ENCODE measurements around the gene ACACB.

Gene ACACB

DNA sequence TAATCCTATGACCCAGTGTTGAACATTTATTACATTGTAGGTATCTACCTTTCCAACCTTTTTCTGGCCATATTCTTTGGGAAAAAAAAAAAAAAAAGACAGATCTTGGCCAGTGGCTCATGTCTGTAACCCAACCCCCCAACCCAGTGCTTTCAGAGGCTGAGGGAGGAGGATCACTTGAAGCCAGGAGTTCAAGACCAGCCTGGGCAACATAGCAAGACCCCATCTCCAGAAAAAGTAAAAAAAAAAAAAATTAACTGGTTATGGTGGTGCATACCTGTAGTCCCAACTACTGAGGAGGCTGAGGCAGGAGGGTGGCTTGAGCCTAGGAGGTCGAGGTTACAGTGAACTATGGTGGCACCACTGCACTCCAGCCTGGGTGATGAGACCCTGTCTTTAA is 58.1 kb downstream of the ACACB start:
- no peak for DNase-seq (ENCODE audit: low read depth)

- no peak for DNase-seq (ENCODE audit: low read depth)
Observed at GRCh38 chr12:109178532-109178931, 62.1 kb downstream of the ACACB start.

DNA sequence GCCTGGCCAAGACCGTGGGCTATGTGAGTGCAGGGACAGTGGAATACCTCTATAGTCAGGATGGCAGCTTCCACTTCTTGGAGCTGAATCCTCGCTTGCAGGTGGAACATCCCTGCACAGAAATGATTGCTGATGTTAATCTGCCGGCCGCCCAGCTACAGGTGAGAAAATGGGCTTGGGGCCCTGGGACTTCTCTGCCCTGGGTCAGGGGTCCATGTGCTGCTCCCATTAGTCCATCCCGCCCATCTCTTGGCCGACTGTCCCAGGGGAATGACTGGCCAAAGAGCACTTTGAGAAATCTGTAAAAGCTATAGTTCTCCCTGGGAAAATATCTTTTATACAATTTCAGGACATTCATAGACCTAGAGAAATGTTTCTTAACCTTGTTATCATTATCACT is 63.5 kb downstream of the ACACB start:
- DNase-seq (ENCODE audit: low read depth): no peak

DNA sequence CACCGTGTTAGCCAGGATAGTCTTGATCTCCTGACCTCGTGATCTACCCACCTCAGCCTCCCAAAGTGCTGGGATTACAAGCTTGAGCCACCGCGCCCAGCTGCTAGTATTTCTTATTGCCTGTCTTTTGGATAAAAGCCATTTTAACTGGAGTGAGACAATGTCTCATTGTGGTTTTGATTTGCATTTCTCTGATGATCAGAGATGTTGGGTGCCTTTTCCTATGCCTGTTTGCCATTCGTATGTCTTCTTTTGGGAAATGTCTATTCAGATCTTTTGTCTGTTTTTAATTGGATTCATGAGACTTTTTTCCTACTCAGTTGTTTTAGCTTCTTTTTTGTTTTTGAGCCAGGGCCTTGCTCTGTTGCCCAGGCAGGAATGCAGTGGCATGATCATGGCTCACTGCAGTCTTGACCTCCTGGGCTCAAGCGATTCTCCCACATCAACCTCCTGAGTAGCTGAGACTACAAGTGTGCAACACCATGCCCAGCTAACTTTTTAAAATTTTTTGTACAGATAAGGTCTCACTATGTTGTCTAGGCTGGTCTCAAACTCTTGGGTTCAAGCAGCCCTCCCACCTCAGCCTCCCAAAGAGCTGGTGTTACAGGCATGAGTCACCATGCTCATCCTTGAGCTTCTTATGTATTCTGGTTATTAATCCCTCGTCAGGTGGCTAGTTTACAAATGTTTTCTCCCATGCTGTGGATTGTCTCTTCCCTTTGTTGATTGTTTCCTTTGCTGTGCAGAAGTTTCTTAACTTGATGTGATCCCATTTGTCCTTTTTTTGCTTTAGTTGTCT is 65.9 kb downstream of the ACACB start:
- DNase-seq (ENCODE audit: low read depth): no peak

GRCh38 chr12:109185441-109185840 is 69.1 kb downstream of the ACACB start:
- DNase-seq (ENCODE audit: low read depth): no peak

DNA sequence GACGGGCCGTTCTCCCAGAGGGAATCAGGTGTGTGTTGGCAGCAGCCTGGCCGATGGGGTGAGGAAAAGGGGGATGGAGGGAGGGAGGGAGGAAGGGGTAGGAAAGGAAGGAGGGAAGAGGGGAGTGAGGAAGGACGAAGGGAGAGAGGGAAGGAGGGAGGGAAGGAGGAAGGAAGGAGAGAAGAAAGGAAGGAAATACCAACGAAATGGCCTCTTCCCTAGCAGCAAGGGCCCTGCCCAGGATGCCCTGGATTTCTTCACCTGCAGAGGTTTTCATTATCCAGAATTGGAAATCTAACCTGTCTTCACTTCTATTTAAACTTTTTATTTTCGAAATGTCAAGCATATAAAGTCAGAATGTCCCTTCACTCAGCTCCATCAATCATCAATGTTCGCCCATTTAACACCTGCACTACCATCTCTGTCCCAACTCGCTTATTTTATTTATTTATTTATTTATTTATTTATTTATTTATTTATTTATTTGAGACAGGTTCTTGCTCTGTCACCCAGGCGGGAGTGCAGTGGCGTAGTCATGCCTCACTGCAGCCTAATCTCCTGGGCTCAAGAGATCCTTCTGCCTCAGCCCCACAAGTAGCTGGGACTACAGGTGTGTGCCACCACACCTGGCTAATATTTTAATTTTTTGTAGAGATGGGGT is 70.7 kb downstream of the ACACB start:
- DNase-seq (ENCODE audit: low read depth): no peak

DNA sequence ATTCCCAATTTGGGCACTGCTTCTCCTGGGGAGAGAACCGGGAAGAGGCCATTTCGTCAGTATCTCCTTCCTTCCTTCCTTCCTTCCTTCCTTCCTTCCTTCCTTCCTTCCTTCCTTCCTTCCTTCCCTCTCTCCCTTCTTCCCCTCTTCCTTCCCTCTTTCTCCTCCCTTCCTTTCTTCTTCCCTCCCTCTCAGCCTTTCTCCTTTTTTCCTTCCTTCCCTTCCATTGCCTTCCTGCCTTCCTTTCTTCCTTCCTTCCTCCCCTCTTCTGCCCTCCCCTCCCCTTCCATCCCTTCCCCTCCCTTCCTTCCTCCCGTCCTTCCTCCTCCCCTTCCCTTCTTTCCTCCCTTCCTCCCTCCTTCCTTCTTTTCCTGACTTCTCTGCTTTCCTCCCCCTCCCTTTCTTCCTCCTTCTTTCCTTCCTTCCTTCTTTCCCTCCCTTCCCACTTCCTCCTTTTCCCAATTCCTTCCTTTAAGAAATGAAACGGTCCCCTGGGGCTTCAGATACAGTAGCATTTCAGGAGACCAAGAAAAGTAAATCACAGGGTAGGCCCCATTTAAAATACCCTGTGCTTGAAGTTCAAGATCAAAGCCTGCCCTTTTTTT is 71.8 kb downstream of the ACACB start:
- DNase-seq (ENCODE audit: low read depth): no peak

DNA sequence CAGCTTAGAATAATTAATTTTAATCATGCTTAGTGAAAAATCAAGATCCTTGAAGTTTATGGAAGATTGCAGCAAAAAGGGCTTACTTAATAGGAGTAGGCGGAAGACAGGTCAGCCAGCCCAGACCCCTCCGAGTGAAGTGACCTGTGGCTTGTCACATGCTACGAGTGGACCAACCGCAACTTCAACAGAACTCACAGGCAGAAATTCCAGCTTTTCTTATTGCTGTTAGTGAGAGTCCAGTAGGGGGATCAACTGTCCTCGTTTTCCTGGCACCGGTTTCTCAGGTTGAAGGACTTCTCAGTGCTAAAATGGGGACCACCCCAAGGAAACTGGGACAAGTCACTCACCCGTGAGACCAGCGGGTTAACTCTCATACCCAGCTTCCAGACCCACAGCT is 72.9 kb downstream of the ACACB start:
- DNase-seq (ENCODE audit: low read depth): no peak

DNA sequence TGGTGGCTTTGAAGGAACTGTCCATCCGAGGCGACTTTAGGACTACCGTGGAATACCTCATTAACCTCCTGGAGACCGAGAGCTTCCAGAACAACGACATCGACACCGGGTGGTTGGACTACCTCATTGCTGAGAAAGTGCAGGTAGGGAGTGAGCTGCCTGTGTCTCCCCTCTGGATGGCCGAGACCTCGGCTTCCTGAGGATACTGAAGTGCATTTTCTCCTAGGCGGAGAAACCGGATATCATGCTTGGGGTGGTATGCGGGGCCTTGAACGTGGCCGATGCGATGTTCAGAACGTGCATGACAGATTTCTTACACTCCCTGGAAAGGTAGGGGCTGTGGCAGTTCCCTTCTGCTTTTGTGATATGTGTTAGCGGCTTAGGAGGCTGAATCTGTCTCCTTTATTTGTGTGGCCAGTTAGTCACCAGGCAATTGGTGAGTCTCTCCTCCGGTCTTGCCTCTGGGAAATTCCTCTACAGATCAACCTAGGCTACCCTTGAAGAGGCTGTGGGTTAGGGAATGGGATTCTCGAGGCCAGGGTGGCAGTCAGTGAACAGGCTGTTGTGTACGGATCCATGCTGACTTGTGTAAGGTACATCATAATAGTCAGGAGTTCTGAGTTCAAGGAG is 75.3 kb downstream of the ACACB start:
- DNase-seq (ENCODE audit: low read depth): no peak

GRCh38 chr12:109192358-109192757 is 76.0 kb downstream of the ACACB start:
- no peak for DNase-seq (ENCODE audit: low read depth)

GRCh38 chr12:109193896-109194295 is 77.5 kb downstream of the ACACB start:
- DNase-seq (ENCODE audit: low read depth): no peak

- DNase-seq (ENCODE audit: low read depth): no peak
Observed at GRCh38 chr12:109196332-109196731, 79.9 kb downstream of the ACACB start.

DNA sequence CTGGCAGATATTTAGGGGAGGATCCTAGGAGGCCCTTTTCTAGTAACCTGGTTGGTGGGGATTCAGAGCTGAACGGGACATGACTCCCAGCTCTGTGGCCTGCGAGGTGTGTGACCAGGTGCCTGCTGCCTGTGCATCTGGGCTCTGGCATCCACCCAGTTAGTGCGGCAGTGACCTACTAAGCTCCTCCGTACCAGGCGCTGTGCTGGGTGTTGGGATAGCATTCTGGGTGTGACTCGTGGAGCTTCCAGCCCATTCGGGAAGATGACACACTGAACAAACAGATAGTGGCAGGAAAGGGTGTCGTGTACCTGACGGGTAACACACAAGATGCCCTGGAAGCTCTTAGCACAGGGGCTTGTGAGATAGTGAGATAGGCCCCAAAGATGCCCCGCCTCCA is 80.9 kb downstream of the ACACB start:
- no peak for DNase-seq (ENCODE audit: low read depth)

GRCh38 chr12:109199324-109199723 is 82.9 kb downstream of the ACACB start:
- DNase-seq (ENCODE audit: low read depth): no peak

DNA sequence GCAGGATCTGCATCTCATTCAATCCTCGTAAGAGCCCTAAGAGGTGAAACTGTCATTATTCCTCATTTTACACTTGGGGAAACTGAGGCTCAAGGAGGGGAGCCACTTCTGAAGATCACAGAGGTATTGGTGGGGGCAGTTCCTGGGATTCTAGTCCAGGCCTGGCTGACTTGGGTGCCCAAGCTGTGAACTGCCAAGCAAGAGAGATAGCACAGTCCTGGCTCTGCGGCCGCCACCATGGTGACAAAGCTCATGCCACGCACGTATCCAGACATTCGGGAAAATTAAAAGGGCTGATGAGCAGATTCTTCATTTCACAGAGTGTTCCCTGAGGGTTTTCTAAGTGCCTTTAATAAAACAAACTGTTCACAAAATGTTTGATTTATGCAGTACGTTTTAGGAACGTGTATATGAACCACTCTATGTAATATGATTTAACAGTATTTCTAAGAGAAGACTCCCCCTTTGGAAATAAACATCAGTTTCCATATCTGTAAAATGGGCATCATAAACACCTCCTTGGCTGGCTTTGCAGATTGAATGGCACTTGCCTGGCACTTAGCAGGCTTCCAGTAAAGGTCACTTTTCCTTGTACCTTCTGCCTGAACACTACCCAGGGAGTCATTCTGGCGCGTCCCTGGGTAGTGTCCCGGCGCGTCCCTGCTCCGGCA is 84.6 kb downstream of the ACACB start:
- no peak for DNase-seq (ENCODE audit: low read depth)

- DNase-seq (ENCODE audit: low read depth): no peak
Observed at GRCh38 chr12:109201496-109201885, 85.1 kb downstream of the ACACB start.

- no peak for DNase-seq (ENCODE audit: low read depth)
Observed at GRCh38 chr12:109202770-109203169, 86.4 kb downstream of the ACACB start.

GRCh38 chr12:109203480-109203879 is 87.1 kb downstream of the ACACB start:
- DNase-seq (ENCODE audit: low read depth): no peak

GRCh38 chr12:109209082-109209481 is 92.7 kb downstream of the ACACB start:
- no peak for DNase-seq (ENCODE audit: low read depth)

DNA sequence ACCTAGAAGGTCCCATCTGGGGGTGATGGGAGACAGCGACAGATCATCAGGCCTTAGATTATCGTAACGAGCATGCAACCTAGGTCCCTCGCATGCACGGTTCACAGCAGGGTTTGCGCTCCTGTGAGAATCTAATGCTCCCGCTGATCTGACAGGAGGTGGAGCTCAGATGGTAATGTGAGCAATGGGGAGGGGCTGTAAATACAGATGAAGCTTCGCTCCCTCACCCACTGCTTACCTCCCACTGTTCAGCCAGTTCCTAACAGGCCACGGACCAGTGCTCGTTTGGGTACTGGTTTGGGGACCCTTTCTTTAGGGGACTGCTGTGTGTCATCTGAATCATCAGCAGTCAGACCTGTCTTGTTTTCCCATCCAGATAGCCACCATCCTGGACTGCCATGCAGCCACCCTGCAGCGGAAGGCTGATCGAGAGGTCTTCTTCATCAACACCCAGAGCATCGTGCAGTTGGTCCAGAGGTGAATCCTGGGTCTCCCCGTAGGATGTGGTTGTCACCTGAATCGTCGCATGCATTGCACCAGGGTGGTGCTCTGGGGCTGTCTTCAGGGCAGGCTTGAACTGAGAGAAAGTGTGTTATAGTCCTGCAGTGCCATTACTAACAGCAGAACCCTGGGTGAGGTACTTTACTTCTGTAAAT is 96.2 kb downstream of the ACACB start:
- DNase-seq (ENCODE audit: low read depth): no peak

- DNase-seq (ENCODE audit: low read depth): no peak
Observed at GRCh38 chr12:109214131-109214530, 97.7 kb downstream of the ACACB start.

- no peak for DNase-seq (ENCODE audit: low read depth)
Observed at GRCh38 chr12:109218996-109219395, 102.6 kb downstream of the ACACB start.
